Fibroblast of skin of back (primary cell): ENCODE measurements around the gene CEACAM18.
"Not testable (repeated sequence)": the region's sequence is repeated elsewhere in the genome, so short reads cannot be mapped to it uniquely, and the experiment has no call there.

Experiments used
- DNase-seq: peaks from one replicate; pipeline ENCODE4 v3.0.0-alpha.2; 2013

CEACAM18 gene

GRCh38 chr19:51461723-51462161 lies 16.6 kb upstream of the CEACAM18 start:
- DNase-seq, result no peak

GRCh38 chr19:51462276-51462675 lies 16.1 kb upstream of the CEACAM18 start:
- DNase-seq, result no peak

- no peak for DNase-seq
Observed at GRCh38 chr19:51462681-51463080, 15.7 kb upstream of the CEACAM18 start.

GRCh38 chr19:51463976-51464581 lies 14.3 kb upstream of the CEACAM18 start:
- not testable (repeated sequence) for DNase-seq

GRCh38 chr19:51466723-51467122 lies 11.6 kb upstream of the CEACAM18 start:
- DNase-seq, result no peak

- DNase-seq, result no peak
Observed at GRCh38 chr19:51467864-51468544, 10.3 kb upstream of the CEACAM18 start.

GRCh38 chr19:51468545-51468920 lies 9.8 kb upstream of the CEACAM18 start:
- DNase-seq, result no peak

- DNase-seq, result no peak
Observed at GRCh38 chr19:51469162-51469561, 9.2 kb upstream of the CEACAM18 start.

GRCh38 chr19:51469629-51470028 lies 8.7 kb upstream of the CEACAM18 start:
- no peak for DNase-seq

GRCh38 chr19:51470966-51471365 lies 7.4 kb upstream of the CEACAM18 start:
- no peak for DNase-seq

- DNase-seq, result no peak
Observed at GRCh38 chr19:51471527-51471926, 6.8 kb upstream of the CEACAM18 start.

- DNase-seq, result no peak
Observed at GRCh38 chr19:51472607-51473006, 5.7 kb upstream of the CEACAM18 start.

GRCh38 chr19:51473009-51473707 lies 5.2 kb upstream of the CEACAM18 start:
- DNase-seq, result peak; percentile 59

GRCh38 chr19:51476164-51476563 lies 2.2 kb upstream of the CEACAM18 start:
- no peak for DNase-seq

GRCh38 chr19:51477344-51477743 lies 995 bp upstream of the CEACAM18 start:
- no peak for DNase-seq

- DNase-seq, result no peak
Observed at GRCh38 chr19:51479531-51480331, 1.4 kb downstream of the CEACAM18 start.

GRCh38 chr19:51480590-51480989 lies 2.3 kb downstream of the CEACAM18 start:
- peak; percentile 5 for DNase-seq

- DNase-seq, result no peak
Observed at GRCh38 chr19:51485960-51486660, 7.8 kb downstream of the CEACAM18 start.

- no peak for DNase-seq
Observed at GRCh38 chr19:51488491-51488890, 10.2 kb downstream of the CEACAM18 start.

GRCh38 chr19:51489113-51489512 lies 10.8 kb downstream of the CEACAM18 start:
- DNase-seq, result no peak

- no peak for DNase-seq
Observed at GRCh38 chr19:51490676-51491075, 12.3 kb downstream of the CEACAM18 start.

GRCh38 chr19:51491586-51491985 lies 13.2 kb downstream of the CEACAM18 start:
- no peak for DNase-seq
